Transverse colon (tissue), 4 donors: Measurements from ENCODE around the gene AAMP. TPM values are rescaled to one million over a fixed set of nuclear protein-coding genes. Genes with fewer than 3 reads are reported as not detected.

Source experiments
- DNase-seq: peaks from one replicate; pipeline ENCODE4 v3.0.0-alpha.2; 2019
- H3K27ac ChIP-seq, 4 donors: fragments of 200-600 bp; sonication (generic); 2 replicates each; pipeline ENCODE4 v1.5.1; 2016 to 2018; ENCODE audit warnings: inconsistent platforms in 4 of 4
- H3K27me3 ChIP-seq: fragments of 200-600 bp; sonication (generic); 2 replicates; pipeline ENCODE4 v1.5.1; 2017; ENCODE audit warnings: inconsistent platforms
- H3K36me3 ChIP-seq, 4 donors: fragments of 200-600 bp; sonication (generic); 2 replicates each; pipeline ENCODE4 v1.5.1; 2017 to 2019; ENCODE audit warnings: inconsistent platforms in 4 of 4
- H3K4me1 ChIP-seq, 4 donors: fragments of 200-600 bp; sonication (generic); 2 replicates each; pipeline ENCODE4 v1.5.1; 2017 to 2020; ENCODE audit warnings: inconsistent platforms in 4 of 4
- H3K4me3 ChIP-seq, 4 donors: fragments of 200-600 bp; sonication (generic); 1 replicate in 1 of 4; 2 replicates in 3 of 4; pipeline versions ENCODE4 v1.5.1 to v1.6.1; 2017 to 2019; ENCODE audit warnings: inconsistent platforms in 4 of 4
- H3K9me3 ChIP-seq, 2 donors: fragments of 200-600 bp; sonication (generic); 2 replicates each; pipeline ENCODE4 v1.5.1; 2017 to 2019; ENCODE audit warnings: inconsistent platforms in 2 of 2
- EP300 ChIP-seq: sonication (generic); formaldehyde crosslinking; IDR thresholded peaks from one replicate; pipeline ENCODE4 v1.6.1; 2017; ENCODE audit warnings: antibody characterized with exemption, low read depth
- POLR2A ChIP-seq: fragments of 450-650 bp; IDR thresholded peaks from one replicate; pipeline ENCODE4 v1.6.1; 2016; ENCODE audit warnings: antibody characterized with exemption, mild to moderate bottlenecking, moderate library complexity
- POLR2AphosphoS5 ChIP-seq, 3 donors: sonication (generic); formaldehyde crosslinking; IDR thresholded peaks; one replicate each; pipeline ENCODE4 v1.6.1; 2016; ENCODE audit warnings: antibody characterized with exemption in 3 of 3
- WGBS, 2 donors: methylation state at CpG; one replicate each; pipeline ENCODE4 v1.1.5; 2018; ENCODE audit warnings: low coverage in 1 of 2; 5-methylcytosine and 5-hydroxymethylcytosine counted together
- in situ Hi-C, 4 donors: fragments of 200-750 bp; cut with MboI; loops; one replicate each; pipeline versions ENCODE4 v1.15.0 to v1.15.1; 2017; ENCODE audit warnings: low sequenced_read_pairs in 3 of 4, low pct_ligation_motif_present in 1 of 4, low pct_unique_long_range_greater_than_20kb in 1 of 4
- intact Hi-C: fragments of 100-400 bp; cut with DNase I; formaldehyde crosslinking; loops from one replicate; pipeline ENCODE4 v1.15.1; 2023; ENCODE audit warnings: low total_unique reads
- total RNA-seq, 4 donors: library from RNA; depleted of rRNA; stranded (reverse); fragments of >200 nt; gene quantifications; one replicate each; pipeline ENCODE4 v1.1.0, GENCODE V29; 2016
- TF ChIP-seq, protein P1 (sequence below), 5 experiments: fragments of 200-600 bp in 3 of 5; fragments of 450-650 bp in 2 of 5; sonication (generic) in 3 of 5; IDR thresholded peaks; 1 replicate in 2 of 5; 2 replicates in 3 of 5; pipeline ENCODE4 v1.5.1; 2016 to 2017; ENCODE audit warnings: antibody characterized with exemption in 5 of 5, inconsistent platforms in 3 of 5, mild to moderate bottlenecking in 2 of 5, moderate library complexity in 1 of 5

AAMP gene
- total RNA-seq, 4 donors from 2014 or later = 96.9 to 466 (median 174) TPM

DNA sequence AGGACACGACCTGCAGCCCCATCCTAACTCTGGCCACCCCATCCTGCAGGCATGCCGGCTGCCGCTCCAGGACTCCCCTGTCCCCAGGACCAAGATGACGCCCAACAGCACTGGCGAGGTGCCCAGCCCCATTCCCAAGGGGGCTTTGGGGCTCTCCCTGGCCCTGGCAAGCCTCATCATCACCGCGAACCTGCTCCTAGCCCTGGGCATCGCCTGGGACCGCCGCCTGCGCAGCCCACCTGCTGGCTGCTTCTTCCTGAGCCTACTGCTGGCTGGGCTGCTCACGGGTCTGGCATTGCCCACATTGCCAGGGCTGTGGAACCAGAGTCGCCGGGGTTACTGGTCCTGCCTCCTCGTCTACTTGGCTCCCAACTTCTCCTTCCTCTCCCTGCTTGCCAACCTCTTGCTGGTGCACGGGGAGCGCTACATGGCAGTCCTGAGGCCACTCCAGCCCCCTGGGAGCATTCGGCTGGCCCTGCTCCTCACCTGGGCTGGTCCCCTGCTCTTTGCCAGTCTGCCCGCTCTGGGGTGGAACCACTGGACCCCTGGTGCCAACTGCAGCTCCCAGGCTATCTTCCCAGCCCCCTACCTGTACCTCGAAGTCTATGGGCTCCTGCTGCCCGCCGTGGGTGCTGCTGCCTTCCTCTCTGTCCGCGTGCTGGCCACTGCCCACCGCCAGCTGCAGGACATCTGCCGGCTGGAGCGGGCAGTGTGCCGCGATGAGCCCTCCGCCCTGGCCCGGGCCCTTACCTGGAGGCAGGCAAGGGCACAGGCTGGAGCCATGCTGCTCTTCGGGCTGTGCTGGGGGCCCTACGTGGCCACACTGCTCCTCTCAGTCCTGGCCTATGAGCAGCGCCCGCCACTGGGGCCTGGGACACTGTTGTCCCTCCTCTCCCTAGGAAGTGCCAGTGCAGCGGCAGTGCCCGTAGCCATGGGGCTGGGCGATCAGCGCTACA, 7.0 kb downstream of the AAMP start:
- Histone ChIP-seq H3K4me3 (no peak overlapping the region), H3K27me3 (no peaks in the 10 kb centered on the region), H3K27ac (peak overlapping the region; percentile 83 to 90 (median 86)), H3K9me3 (no peaks in the 10 kb centered on the region), H3K36me3 (peaks cover 0 to 16% (median 8%) of the 10 kb centered on the region in 4 donors), H3K4me1 (peaks cover 64 to 77% (median 74%) of the 10 kb centered on the region in 4 donors)
- no peak for TF ChIP-seq POLR2AphosphoS5 (IDR thresholded peaks at IDR 0.05)
- TF ChIP-seq, protein P1, sequence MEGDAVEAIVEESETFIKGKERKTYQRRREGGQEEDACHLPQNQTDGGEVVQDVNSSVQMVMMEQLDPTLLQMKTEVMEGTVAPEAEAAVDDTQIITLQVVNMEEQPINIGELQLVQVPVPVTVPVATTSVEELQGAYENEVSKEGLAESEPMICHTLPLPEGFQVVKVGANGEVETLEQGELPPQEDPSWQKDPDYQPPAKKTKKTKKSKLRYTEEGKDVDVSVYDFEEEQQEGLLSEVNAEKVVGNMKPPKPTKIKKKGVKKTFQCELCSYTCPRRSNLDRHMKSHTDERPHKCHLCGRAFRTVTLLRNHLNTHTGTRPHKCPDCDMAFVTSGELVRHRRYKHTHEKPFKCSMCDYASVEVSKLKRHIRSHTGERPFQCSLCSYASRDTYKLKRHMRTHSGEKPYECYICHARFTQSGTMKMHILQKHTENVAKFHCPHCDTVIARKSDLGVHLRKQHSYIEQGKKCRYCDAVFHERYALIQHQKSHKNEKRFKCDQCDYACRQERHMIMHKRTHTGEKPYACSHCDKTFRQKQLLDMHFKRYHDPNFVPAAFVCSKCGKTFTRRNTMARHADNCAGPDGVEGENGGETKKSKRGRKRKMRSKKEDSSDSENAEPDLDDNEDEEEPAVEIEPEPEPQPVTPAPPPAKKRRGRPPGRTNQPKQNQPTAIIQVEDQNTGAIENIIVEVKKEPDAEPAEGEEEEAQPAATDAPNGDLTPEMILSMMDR (IDR thresholded peaks at IDR 0.05) = no peak
- TF ChIP-seq EP300 = no peak
- TF ChIP-seq POLR2A = no peak
- intact Hi-C loops = no loop called here
- no peak for DNase-seq
- in situ Hi-C loops = no loop called here
- WGBS, 2 donors = 92% methylated on average over 38 of the region's 39 CpGs; no CpG with 5 or more reads in 1 of the 2 donors

DNA sequence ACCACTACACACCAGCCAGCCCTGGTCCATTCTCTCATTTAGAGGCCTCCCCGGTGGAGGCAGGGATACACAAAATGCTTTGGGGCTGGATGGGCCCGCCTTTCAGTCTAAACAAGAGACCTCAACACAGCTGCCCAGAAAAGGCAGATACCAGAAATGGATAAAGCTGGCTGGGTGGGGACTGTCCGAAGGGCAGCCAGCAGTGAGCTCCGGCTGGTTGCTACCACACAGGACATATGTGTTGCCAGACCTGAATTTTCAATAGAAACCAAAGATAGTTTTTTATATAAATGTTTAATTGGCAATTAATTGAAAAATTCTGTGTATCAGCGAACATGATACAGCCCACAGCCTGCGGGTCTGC, 7.7 kb downstream of the AAMP start:
- intact Hi-C loops (no loop called here), in situ Hi-C loops (no loop called here)
- WGBS, 2 donors = 73 to 86% methylated on average over 2 to 6 of the region's 6 CpGs
- peaks cover 64 to 77% (median 74%) of the 10 kb centered on the region in 4 donors for H3K4me1 ChIP-seq
- TF ChIP-seq POLR2A (no peak), EP300 (no peak), POLR2AphosphoS5 (IDR thresholded peaks at IDR 0.05) (no peak)
- TF ChIP-seq, protein P1 (IDR thresholded peaks at IDR 0.05) = no peak
- peaks cover 0 to 16% (median 8%) of the 10 kb centered on the region in 4 donors for H3K36me3 ChIP-seq
- no peak for DNase-seq
- no peaks in the 10 kb centered on the region for H3K9me3 ChIP-seq
- H3K4me3 ChIP-seq = no peak overlapping the region
- peak overlapping the region; percentile 83 to 90 (median 86) for H3K27ac ChIP-seq
- H3K27me3 ChIP-seq = no peaks in the 10 kb centered on the region

DNA sequence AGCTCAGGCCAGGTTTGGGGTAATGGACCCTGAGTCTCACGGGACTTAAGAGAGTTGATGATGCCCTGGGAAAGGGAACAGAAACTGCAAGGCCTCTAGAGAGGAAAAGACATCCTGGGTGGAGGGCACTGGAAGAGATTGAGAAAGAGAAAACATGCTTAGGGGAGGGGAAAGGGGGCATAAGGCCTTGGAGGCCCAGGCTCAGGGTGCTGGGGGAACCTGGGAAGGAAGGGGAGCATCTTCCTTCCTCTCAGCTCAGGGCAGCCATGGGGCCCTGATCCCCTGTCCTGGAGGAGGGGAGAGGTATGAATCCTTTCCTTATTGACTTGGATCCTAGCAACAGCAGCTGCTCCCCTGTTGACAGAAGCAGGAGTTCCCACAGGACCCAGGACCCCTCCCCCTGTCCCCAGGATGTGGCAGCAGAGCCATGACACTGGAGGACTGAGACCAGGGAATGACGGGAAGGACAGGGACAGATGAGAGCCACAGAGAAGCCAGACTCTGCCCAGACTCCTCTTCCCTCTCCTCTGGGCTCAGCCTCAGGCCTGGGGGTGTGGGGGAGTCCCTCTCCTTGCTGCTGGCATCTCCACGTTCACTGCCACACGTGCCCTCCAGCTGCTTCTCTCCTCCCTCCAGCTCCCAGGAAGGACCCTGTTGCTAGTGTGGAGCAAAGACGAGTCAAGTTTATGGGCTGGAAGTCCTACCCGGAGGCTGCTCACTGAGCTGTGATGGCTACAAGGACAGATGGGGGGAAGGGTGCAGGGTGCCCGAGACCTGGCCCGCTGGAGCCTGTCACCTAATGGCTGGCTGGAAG, 8.3 kb downstream of the AAMP start:
- 55% methylated on average over 8 of the region's 8 CpGs; no CpG with 5 or more reads in 1 of the 2 donors for WGBS, 2 donors
- Histone ChIP-seq H3K4me1 (peaks cover 64 to 77% (median 74%) of the 10 kb centered on the region in 4 donors), H3K27me3 (no peaks in the 10 kb centered on the region), H3K36me3 (peaks cover 0 to 14% (median 5%) of the 10 kb centered on the region in 4 donors), H3K27ac (peak overlapping the region; percentile 83 to 90 (median 86)), H3K9me3 (no peaks in the 10 kb centered on the region), H3K4me3 (no peak overlapping the region)
- TF ChIP-seq, protein P1 (IDR thresholded peaks at IDR 0.05) = no peak
- TF ChIP-seq EP300 (no peak), POLR2A (no peak), POLR2AphosphoS5 (IDR thresholded peaks at IDR 0.05) (no peak)
- DNase-seq = no peak
- intact Hi-C loops = no loop called here
- in situ Hi-C loops = no loop called here
